H1 (cell line): Measurements from ENCODE around the gene DIAPH1.

ENCODE experiments used
- ATF3 ChIP-seq: IDR thresholded peaks from 2 replicates; pipeline ENCODE4 v1.6.1; 2011; ENCODE audit warnings: low read depth, mild to moderate bottlenecking, low read length; ENCODE audit not compliant: insufficient read depth
- CEBPB ChIP-seq: IDR thresholded peaks from 2 replicates; pipeline ENCODE4 v1.6.1; 2012; ENCODE audit warnings: low read depth, low read length
- EP300 ChIP-seq, 2 experiments: IDR thresholded peaks; 1 replicate in 1 of 2; 2 replicates in 1 of 2; pipeline ENCODE4 v1.6.1; 2011 to 2012; ENCODE audit warnings: low read depth in 2 of 2, low read length in 2 of 2, mild to moderate bottlenecking in 2 of 2, borderline replicate concordance in 1 of 2, inconsistent platforms in 1 of 2, moderate library complexity in 1 of 2
- FOSL1 ChIP-seq: IDR thresholded peaks from 2 replicates; pipeline ENCODE4 v1.6.1; 2011; ENCODE audit warnings: mild to moderate bottlenecking, low read depth, low read length, moderate library complexity; ENCODE audit not compliant: insufficient read depth
- GABPA ChIP-seq: IDR thresholded peaks from 2 replicates; pipeline ENCODE4 v1.6.1; 2011; ENCODE audit warnings: mild to moderate bottlenecking, low read length, moderate library complexity, borderline replicate concordance; ENCODE audit not compliant: insufficient read depth
- MAX ChIP-seq: IDR thresholded peaks from 2 replicates; pipeline ENCODE4 v1.6.1; 2012; ENCODE audit warnings: inconsistent platforms
- POLR2A ChIP-seq, 2 experiments: IDR thresholded peaks; 1 replicate in 1 of 2; 2 replicates in 1 of 2; pipeline ENCODE4 v1.6.1; 2011; ENCODE audit warnings: low read depth in 2 of 2, low read length in 2 of 2, mild to moderate bottlenecking in 2 of 2; ENCODE audit errors: control extremely low read depth in 1 of 2
- POLR2AphosphoS5 ChIP-seq: IDR thresholded peaks from 2 replicates; pipeline ENCODE4 v1.6.1; 2011; ENCODE audit warnings: low read depth, low read length
- SIRT6 ChIP-seq: IDR thresholded peaks from one replicate; pipeline ENCODE4 v1.7.1; 2012; ENCODE audit warnings: low read length, inconsistent platforms
- TEAD4 ChIP-seq: IDR thresholded peaks from 2 replicates; pipeline ENCODE4 v1.6.1; 2012; ENCODE audit warnings: low read depth, low read length, inconsistent platforms, mixed read lengths
- ZNF274 ChIP-seq: IDR thresholded peaks from 2 replicates; pipeline ENCODE4 v1.7.0; 2012; ENCODE audit warnings: low read length, borderline replicate concordance; ENCODE audit errors: extremely low read depth
- TF ChIP-seq, protein P1 (sequence below), 3 experiments: IDR thresholded peaks; 1 replicate in 2 of 3; 2 replicates in 1 of 3; pipeline versions ENCODE4 v1.5.1 to v1.6.1; 2011; ENCODE audit warnings: low read length in 3 of 3, mild to moderate bottlenecking in 3 of 3, inconsistent platforms in 2 of 3, low read depth in 1 of 3, moderate library complexity in 1 of 3; ENCODE audit not compliant: insufficient read depth in 1 of 3; ENCODE audit errors: control extremely low read depth in 1 of 3

- no peak for TF ChIP-seq POLR2A (IDR thresholded peaks at IDR 0.05; ENCODE audit: control extremely low read depth in 1 of 2, low read depth in 2 of 2, low read length in 2 of 2)
- no peak for TF ChIP-seq EP300 (IDR thresholded peaks at IDR 0.05; ENCODE audit: borderline replicate concordance in 1 of 2, low read depth in 2 of 2, low read length in 2 of 2)
- TF ChIP-seq, protein P1, sequence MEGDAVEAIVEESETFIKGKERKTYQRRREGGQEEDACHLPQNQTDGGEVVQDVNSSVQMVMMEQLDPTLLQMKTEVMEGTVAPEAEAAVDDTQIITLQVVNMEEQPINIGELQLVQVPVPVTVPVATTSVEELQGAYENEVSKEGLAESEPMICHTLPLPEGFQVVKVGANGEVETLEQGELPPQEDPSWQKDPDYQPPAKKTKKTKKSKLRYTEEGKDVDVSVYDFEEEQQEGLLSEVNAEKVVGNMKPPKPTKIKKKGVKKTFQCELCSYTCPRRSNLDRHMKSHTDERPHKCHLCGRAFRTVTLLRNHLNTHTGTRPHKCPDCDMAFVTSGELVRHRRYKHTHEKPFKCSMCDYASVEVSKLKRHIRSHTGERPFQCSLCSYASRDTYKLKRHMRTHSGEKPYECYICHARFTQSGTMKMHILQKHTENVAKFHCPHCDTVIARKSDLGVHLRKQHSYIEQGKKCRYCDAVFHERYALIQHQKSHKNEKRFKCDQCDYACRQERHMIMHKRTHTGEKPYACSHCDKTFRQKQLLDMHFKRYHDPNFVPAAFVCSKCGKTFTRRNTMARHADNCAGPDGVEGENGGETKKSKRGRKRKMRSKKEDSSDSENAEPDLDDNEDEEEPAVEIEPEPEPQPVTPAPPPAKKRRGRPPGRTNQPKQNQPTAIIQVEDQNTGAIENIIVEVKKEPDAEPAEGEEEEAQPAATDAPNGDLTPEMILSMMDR (IDR thresholded peaks at IDR 0.05; ENCODE audit: control extremely low read depth in 1 of 3, insufficient read depth in 1 of 3, low read depth in 1 of 3, low read length in 3 of 3), result no peak
- no peak for TF ChIP-seq POLR2AphosphoS5
- TF ChIP-seq SIRT6, result no peak
- TF ChIP-seq ATF3, result no peak
- no peak for TF ChIP-seq CEBPB
- TF ChIP-seq ZNF274, result no peak
- TF ChIP-seq GABPA, result no peak
- no peak for TF ChIP-seq FOSL1
- TF ChIP-seq TEAD4, result no peak
- no peak for TF ChIP-seq MAX
Measured at GRCh38 chr5:141632650-141633049, 13.8 kb upstream of the DIAPH1 start.
